Ectodermal cell (in vitro differentiated cells): ENCODE data around the gene NOA1.
"Not testable (repeated sequence)": the region's sequence is repeated elsewhere in the genome, so short reads cannot be mapped to it uniquely, and the experiment has no call there.

Experiments used
- H3K27ac ChIP-seq: 2 replicates; pipeline ENCODE4 v1.7.0; 2013; ENCODE audit warnings: mild to moderate bottlenecking, low read depth, low read length; ENCODE audit not compliant: insufficient read depth, poor library complexity, severe bottlenecking
- H3K27me3 ChIP-seq: 2 replicates; pipeline ENCODE4 v1.7.0; 2013; ENCODE audit warnings: mild to moderate bottlenecking, low read length; ENCODE audit not compliant: insufficient read depth, control insufficient read depth, poor library complexity, severe bottlenecking
- H3K36me3 ChIP-seq: one replicate; pipeline ENCODE4 v1.7.0; 2013; ENCODE audit warnings: low read length; ENCODE audit not compliant: control insufficient read depth, insufficient read depth
- H3K4me1 ChIP-seq: one replicate; pipeline ENCODE4 v1.7.0; 2013; ENCODE audit warnings: low read length; ENCODE audit not compliant: control insufficient read depth, insufficient read depth
- H3K4me3 ChIP-seq: 2 replicates; pipeline ENCODE4 v1.7.0; 2013; ENCODE audit warnings: low read depth, low read length, control low read depth; ENCODE audit not compliant: insufficient read depth
- H3K9me3 ChIP-seq: 2 replicates; pipeline ENCODE4 v1.7.0; 2013; ENCODE audit warnings: mild to moderate bottlenecking, low read length, moderate library complexity; ENCODE audit not compliant: control insufficient read depth
- WGBS, 2 experiments: methylation state at CpG; one replicate each; pipeline ENCODE4 v1.1.7; 2013; ENCODE audit warnings: missing lambda C conversion rate in 2 of 2; 5-methylcytosine and 5-hydroxymethylcytosine counted together

NOA1 gene

DNA sequence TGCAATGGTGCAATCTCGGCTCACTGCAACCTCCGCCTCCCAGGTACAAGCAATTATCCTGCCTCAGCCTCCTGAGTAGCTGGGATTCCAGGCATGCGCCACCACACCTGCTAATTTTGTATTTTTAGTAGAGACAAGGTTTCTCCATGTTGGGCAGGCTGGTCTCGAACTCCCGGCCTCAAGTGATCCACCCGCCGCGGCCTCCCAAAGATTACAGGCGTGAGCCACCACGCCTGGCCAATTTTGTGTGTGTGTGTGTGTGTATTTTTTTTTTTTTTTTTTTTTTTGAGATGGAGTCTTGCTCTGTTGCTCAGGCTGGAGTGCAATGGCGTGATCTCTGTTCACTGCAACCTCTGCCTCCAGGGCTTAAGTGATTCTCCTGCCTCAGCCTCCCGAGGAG, 62.4 kb downstream of the NOA1 start:
- not testable (repeated sequence) for H3K4me3 ChIP-seq, H3K27me3 ChIP-seq, H3K27ac ChIP-seq, H3K9me3 ChIP-seq, H3K4me1 ChIP-seq
- 93 to 96% methylated on average over 12 of the region's 12 CpGs for WGBS, 2 experiments
- peaks cover 19% of the 10 kb centered on the region for H3K36me3 ChIP-seq

DNA sequence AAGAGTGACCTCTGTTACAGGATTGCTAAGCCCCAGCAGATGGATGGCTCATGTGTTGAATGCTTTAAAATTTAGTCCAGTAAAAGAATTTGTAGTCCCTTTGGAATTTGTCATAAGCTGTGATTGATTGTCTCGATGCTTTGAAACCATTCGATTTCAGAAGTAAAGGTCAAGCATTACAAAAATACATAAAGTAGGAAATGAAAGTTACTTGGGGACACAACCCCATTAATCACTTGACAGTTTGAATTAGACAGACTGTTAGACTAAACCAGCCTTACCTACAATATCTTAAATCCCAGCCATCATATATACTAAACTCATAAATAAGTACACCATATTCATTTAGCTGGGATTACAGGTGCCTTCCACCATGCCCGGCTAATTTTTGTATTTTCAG, 63.1 kb downstream of the NOA1 start:
- H3K4me3 ChIP-seq, result no peak overlapping the region
- no peak overlapping the region for H3K27ac ChIP-seq
- peaks cover 17% of the 10 kb centered on the region for H3K36me3 ChIP-seq
- peaks cover 4% of the 10 kb centered on the region for H3K4me1 ChIP-seq
- H3K27me3 ChIP-seq, result no peaks in the 10 kb centered on the region
- 94 to 100% methylated on average over 3 of the region's 3 CpGs for WGBS, 2 experiments
- no peaks in the 10 kb centered on the region for H3K9me3 ChIP-seq
